ENCODE data around the gene UBA3.
A peak's percentile ranks its signal among the peaks of the same experiment; 100 is the strongest.

Gene UBA3

DNA sequence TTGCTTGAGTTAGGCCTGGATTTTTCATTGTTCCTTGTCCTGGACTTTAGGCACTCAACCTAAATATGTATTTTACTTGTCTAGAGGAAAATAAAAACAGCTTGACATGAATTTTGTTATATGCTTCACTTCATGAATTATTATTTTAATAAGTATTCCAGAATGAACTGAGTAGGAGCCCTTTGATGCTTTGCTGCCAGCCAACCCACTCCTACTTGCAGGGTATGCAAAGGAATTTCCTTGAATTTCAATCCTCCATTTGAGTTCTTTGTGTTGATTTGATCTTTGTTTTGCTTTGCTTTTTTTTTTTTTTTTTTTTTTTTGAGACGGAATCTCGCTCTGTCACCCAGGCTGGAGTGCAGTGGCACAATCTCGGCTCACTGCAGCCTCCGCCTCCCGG, 16.1 kb upstream of the UBA3 start:
- no peaks in the 10 kb centered on the region for H3K27me3 ChIP-seq (replicated peaks; ENCODE audit: insufficient read depth, low read length)
- no peaks in the 10 kb centered on the region for H4K20me1 ChIP-seq (ENCODE audit: insufficient read depth, low read length)
- peaks cover 52% of the 10 kb centered on the region for H3K4me1 ChIP-seq (ENCODE audit: low read length)
- H3K27ac ChIP-seq (ENCODE audit: low read length): peak overlapping the region; percentile 91; the same call in 1 of the 2 replicates
- H3K79me2 ChIP-seq (ENCODE audit: low read length): peaks cover 93% of the 10 kb centered on the region
- H2AFZ ChIP-seq (ENCODE audit: low read length): no peak overlapping the region
- TF ChIP-seq EZH2 (optimal IDR thresholded peaks at IDR 0.05; ENCODE audit: low read depth, low read length): no peak
- TF ChIP-seq, protein P1, sequence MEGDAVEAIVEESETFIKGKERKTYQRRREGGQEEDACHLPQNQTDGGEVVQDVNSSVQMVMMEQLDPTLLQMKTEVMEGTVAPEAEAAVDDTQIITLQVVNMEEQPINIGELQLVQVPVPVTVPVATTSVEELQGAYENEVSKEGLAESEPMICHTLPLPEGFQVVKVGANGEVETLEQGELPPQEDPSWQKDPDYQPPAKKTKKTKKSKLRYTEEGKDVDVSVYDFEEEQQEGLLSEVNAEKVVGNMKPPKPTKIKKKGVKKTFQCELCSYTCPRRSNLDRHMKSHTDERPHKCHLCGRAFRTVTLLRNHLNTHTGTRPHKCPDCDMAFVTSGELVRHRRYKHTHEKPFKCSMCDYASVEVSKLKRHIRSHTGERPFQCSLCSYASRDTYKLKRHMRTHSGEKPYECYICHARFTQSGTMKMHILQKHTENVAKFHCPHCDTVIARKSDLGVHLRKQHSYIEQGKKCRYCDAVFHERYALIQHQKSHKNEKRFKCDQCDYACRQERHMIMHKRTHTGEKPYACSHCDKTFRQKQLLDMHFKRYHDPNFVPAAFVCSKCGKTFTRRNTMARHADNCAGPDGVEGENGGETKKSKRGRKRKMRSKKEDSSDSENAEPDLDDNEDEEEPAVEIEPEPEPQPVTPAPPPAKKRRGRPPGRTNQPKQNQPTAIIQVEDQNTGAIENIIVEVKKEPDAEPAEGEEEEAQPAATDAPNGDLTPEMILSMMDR (IDR thresholded peaks at IDR 0.05; ENCODE audit: low read length): no peak
- TF ChIP-seq EZH2phosphoT487 (IDR thresholded peaks at IDR 0.05; ENCODE audit: low read length): no peak
- peaks cover 51% of the 10 kb centered on the region for H3F3A ChIP-seq (ENCODE audit: insufficient read depth, low read length)
- H3K4me2 ChIP-seq (ENCODE audit: low read depth, low read length): peak overlapping the region; percentile 61
- peak overlapping the region; percentile 27; the same call in 1 of the 2 replicates for H3K4me3 ChIP-seq (ENCODE audit: low read length)
- no peak for DNase-seq
- peak overlapping the region; percentile 18; the same call in 1 of the 2 replicates for H3K9ac ChIP-seq (ENCODE audit: low read length)
- no peaks in the 10 kb centered on the region for H3K9me3 ChIP-seq (replicated peaks; ENCODE audit: insufficient read depth, low read length)
- no peaks in the 10 kb centered on the region for H3K9me2 ChIP-seq (replicated peaks; ENCODE audit: insufficient read depth, low read length)
- H3K36me3 ChIP-seq (replicated peaks; ENCODE audit: insufficient read depth, low read length): no peaks in the 10 kb centered on the region; the same call in 1 of the 2 replicates

DNA sequence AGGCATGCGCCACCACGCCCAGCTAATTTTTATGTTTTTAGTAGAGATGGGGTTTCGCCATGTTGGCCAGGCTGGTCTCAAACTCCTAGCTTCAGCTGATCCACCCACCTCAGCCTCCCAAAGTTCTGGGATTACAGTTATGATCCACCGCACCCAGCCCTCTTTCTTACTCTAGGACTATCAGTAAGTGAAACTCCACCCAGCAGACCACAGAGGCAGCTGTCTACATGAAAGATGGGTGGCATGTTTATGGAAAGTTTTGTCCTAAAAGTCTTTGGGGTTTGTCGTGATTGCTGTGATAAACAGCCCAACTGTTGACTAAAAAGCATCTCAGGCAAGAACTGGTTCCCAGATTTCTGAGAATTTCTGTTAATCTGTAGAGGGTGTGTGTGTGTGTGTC, 15.5 kb upstream of the UBA3 start:
- DNase-seq: peak; percentile 79

DNA sequence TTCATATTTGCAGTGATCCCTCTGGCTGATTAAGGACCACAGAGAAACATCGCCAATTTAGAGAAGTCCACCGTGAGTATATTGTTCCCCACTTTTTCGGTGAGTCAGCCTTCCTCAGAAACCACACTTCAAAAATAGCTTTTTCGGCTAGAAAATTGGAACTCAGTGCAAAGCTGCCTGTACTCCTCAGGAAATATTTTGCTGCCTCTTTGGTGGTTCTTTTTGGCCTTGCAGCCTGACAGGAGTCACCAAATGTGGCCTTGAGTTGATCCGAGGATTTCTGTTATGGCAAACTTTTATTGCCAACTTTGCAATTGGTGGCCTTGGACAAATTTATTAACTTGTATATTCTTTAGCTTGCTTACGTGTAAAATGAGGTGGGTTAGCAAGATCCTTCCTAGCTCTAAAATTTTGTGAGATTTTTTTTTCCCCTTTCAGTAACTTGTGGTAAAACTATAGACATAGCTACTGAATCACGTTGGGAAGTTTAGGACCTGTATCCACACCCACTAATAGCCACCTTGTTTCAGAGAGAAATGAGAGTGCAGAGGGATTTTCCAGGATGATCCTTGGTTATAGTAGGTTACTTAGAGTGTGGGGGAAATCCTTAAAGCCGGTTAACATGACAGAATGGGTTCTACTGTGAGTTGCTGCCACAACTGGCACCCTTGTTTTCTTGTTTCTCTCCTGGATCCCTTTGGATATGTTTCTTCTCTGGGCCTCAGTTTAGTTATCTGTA, 14.5 kb upstream of the UBA3 start:
- peak overlapping the region; percentile 29 for H3K4me3 ChIP-seq (ENCODE audit: low read length)
- no peaks in the 10 kb centered on the region; the same call in 1 of the 2 replicates for H3K36me3 ChIP-seq (replicated peaks; ENCODE audit: insufficient read depth, low read length)
- peak overlapping the region; percentile 89 for H3K4me2 ChIP-seq (ENCODE audit: low read depth, low read length)
- no peak for TF ChIP-seq EZH2phosphoT487 (IDR thresholded peaks at IDR 0.05; ENCODE audit: low read length)
- no peak for TF ChIP-seq EZH2 (optimal IDR thresholded peaks at IDR 0.05; ENCODE audit: low read depth, low read length)
- TF ChIP-seq, protein P1 (IDR thresholded peaks at IDR 0.05; ENCODE audit: low read length): no peak
- peak overlapping the region; percentile 91 for H3K27ac ChIP-seq (ENCODE audit: low read length)
- no peak overlapping the region for H2AFZ ChIP-seq (ENCODE audit: low read length)
- DNase-seq: peak; percentile 49
- peaks cover 64% of the 10 kb centered on the region for H3K4me1 ChIP-seq (ENCODE audit: low read length)
- peaks cover 68% of the 10 kb centered on the region for H3F3A ChIP-seq (ENCODE audit: insufficient read depth, low read length)
- no peaks in the 10 kb centered on the region for H3K9me2 ChIP-seq (replicated peaks; ENCODE audit: insufficient read depth, low read length)
- H4K20me1 ChIP-seq (ENCODE audit: insufficient read depth, low read length): no peaks in the 10 kb centered on the region
- H3K79me2 ChIP-seq (ENCODE audit: low read length): peaks cover 93% of the 10 kb centered on the region
- H3K27me3 ChIP-seq (replicated peaks; ENCODE audit: insufficient read depth, low read length): no peaks in the 10 kb centered on the region
- no peaks in the 10 kb centered on the region for H3K9me3 ChIP-seq (replicated peaks; ENCODE audit: insufficient read depth, low read length)
- peak overlapping the region; percentile 58 for H3K9ac ChIP-seq (ENCODE audit: low read length)

More for the DNA sequence above, 15.5 kb upstream of the UBA3 start:
- Histone ChIP-seq H4K20me1 (ENCODE audit: insufficient read depth, low read length) (no peaks in the 10 kb centered on the region), H3K79me2 (ENCODE audit: low read length) (peaks cover 93% of the 10 kb centered on the region), H3K9me2 (replicated peaks; ENCODE audit: insufficient read depth, low read length) (no peaks in the 10 kb centered on the region), H3K9me3 (replicated peaks; ENCODE audit: insufficient read depth, low read length) (no peaks in the 10 kb centered on the region), H3K9ac (ENCODE audit: low read length) (peak overlapping the region; percentile 18; the same call in 1 of the 2 replicates), H3K27ac (ENCODE audit: low read length) (peak overlapping the region; percentile 91; the same call in 1 of the 2 replicates), H3F3A (ENCODE audit: insufficient read depth, low read length) (peaks cover 58% of the 10 kb centered on the region), H2AFZ (ENCODE audit: low read length) (no peak overlapping the region), H3K4me2 (ENCODE audit: low read depth, low read length) (peak overlapping the region; percentile 61), H3K27me3 (replicated peaks; ENCODE audit: insufficient read depth, low read length) (no peaks in the 10 kb centered on the region), H3K4me3 (ENCODE audit: low read length) (peak overlapping the region; percentile 27; the same call in 1 of the 2 replicates), H3K36me3 (replicated peaks; ENCODE audit: insufficient read depth, low read length) (no peaks in the 10 kb centered on the region; the same call in 1 of the 2 replicates), H3K4me1 (ENCODE audit: low read length) (peaks cover 54% of the 10 kb centered on the region)
- TF ChIP-seq, protein P1 (IDR thresholded peaks at IDR 0.05; ENCODE audit: low read length): no peak
- no peak for TF ChIP-seq EZH2 (optimal IDR thresholded peaks at IDR 0.05; ENCODE audit: low read depth, low read length)
- TF ChIP-seq EZH2phosphoT487 (IDR thresholded peaks at IDR 0.05; ENCODE audit: low read length): no peak
